OCI-LY7 (cell line): ENCODE measurements around the gene TGM6. TPM values are rescaled to one million over a fixed set of nuclear protein-coding genes. Genes with fewer than 3 reads are reported as not detected.

ENCODE experiments used
- BruUV-seq: library from RNA; stranded (reverse); fragments of 400-500 nt; replicated peaks from 2 replicates; lab custom pipeline; 2021; lab: Mats Ljungman, UMichigan
- CTCF ChIA-PET: fragments of 300-600 bp; sonication (Branson Sonifier 250); formaldehyde crosslinking; loops from one replicate; lab custom pipeline; 2022; ENCODE audit warnings: antibody characterized with exemption; ENCODE audit not compliant: unreplicated experiment; lab: Charles Lee
- POLR2A ChIA-PET: fragments of 300-600 bp; sonication (Branson Sonifier 250); formaldehyde crosslinking; loops from one replicate; lab custom pipeline; 2022; ENCODE audit warnings: antibody characterized with exemption; lab: Charles Lee
- DNase-seq: peaks from one replicate; pipeline ENCODE4 v3.0.0-alpha.2; 2015; ENCODE audit warnings: low spot score
- H2AFZ ChIP-seq: fragments of 200-600 bp; sonication (generic), shearing (Covaris generic); 2 replicates; pipeline ENCODE4 v1.6.1; 2014; ENCODE audit warnings: mild to moderate bottlenecking, antibody characterized with exemption, low read length, moderate library complexity
- H3K27ac ChIP-seq: fragments of 200-600 bp; sonication (generic); 2 replicates; pipeline ENCODE4 v1.5.1; 2014; ENCODE audit warnings: mixed run types, low read depth, mild to moderate bottlenecking, moderate library complexity, low read length, inconsistent platforms; ENCODE audit not compliant: poor library complexity, severe bottlenecking
- H3K36me3 ChIP-seq: fragments of 200-600 bp; sonication (generic); 2 replicates; pipeline ENCODE4 v1.6.1; 2014; ENCODE audit warnings: mild to moderate bottlenecking, antibody characterized with exemption, low read length, moderate library complexity, mixed read lengths; ENCODE audit not compliant: insufficient read depth
- H3K4me1 ChIP-seq: fragments of 200-600 bp; sonication (generic); 2 replicates; pipeline ENCODE4 v1.5.1; 2014; ENCODE audit warnings: mild to moderate bottlenecking, low read length; ENCODE audit not compliant: insufficient read depth, poor library complexity, severe bottlenecking
- H3K4me2 ChIP-seq: fragments of 200-600 bp; sonication (generic); 2 replicates; pipeline ENCODE4 v1.6.1; 2014; ENCODE audit warnings: mild to moderate bottlenecking, low read length
- H3K4me3 ChIP-seq: fragments of 200-600 bp; sonication (generic); 2 replicates; pipeline ENCODE4 v1.5.1; 2014; ENCODE audit warnings: mild to moderate bottlenecking, low read depth, low read length; ENCODE audit not compliant: poor library complexity, severe bottlenecking
- H3K79me2 ChIP-seq: fragments of 200-600 bp; sonication (generic); 2 replicates; pipeline ENCODE4 v1.6.1; 2016; ENCODE audit warnings: low read depth, mild to moderate bottlenecking, low read length, moderate library complexity, mixed read lengths; ENCODE audit not compliant: insufficient read depth
- H3K9me2 ChIP-seq: fragments of 200-600 bp; sonication (generic); 2 replicates; pipeline ENCODE4 v1.6.1; 2016; ENCODE audit warnings: mild to moderate bottlenecking, low read length, mixed read lengths; ENCODE audit not compliant: insufficient read depth
- H3K9me3 ChIP-seq: fragments of 200-600 bp; sonication (generic); 2 replicates; pipeline ENCODE4 v1.6.1; 2014; ENCODE audit warnings: mild to moderate bottlenecking, mixed run types, low read length, mixed read lengths
- H4K20me1 ChIP-seq: fragments of 200-600 bp; sonication (generic); 2 replicates; pipeline ENCODE4 v1.6.1; 2014; ENCODE audit warnings: mild to moderate bottlenecking, antibody characterized with exemption, low read length, moderate library complexity, mixed read lengths; ENCODE audit not compliant: insufficient read depth
- CTCF ChIP-seq: fragments of 200-600 bp; sonication (generic); conservative IDR thresholded peaks from 2 replicates; pipeline ENCODE4 v1.5.1; 2014; ENCODE audit warnings: mild to moderate bottlenecking, antibody characterized with exemption, low read length, moderate library complexity, mixed read lengths
- EZH2phosphoT487 ChIP-seq: fragments of 200-600 bp; sonication (generic); IDR thresholded peaks from 2 replicates; pipeline ENCODE4 v1.6.1; 2018; ENCODE audit warnings: low read depth, borderline replicate concordance, mild to moderate bottlenecking, mixed run types, antibody characterized with exemption, low read length, moderate library complexity, mixed read lengths
- intact Hi-C: fragments of 100-400 bp; cut with micrococcal nuclease; formaldehyde crosslinking; loops from one replicate; pipeline ENCODE4 v1.10.0; 2022; ENCODE audit not compliant: unreplicated experiment
- total RNA-seq, 2 experiments: library from RNA; depleted of rRNA in 1 of 2; stranded (reverse); fragments of >200 nt in 1 of 2; shearing (Covaris generic) in 1 of 2; gene quantifications; 2 replicates each; pipeline ENCODE4 v1.2.3, GENCODE V29; 2014 to 2022

Gene TGM6
- total RNA-seq, 2 experiments from 2014 or later, result not detected

- Histone ChIP-seq H3K27ac (no peak overlapping the region), H3K4me1 (no peaks in the 10 kb centered on the region), H3K36me3 (no peaks in the 10 kb centered on the region), H3K4me2 (no peak overlapping the region), H3K4me3 (no peak overlapping the region), H3K9me3 (no peaks in the 10 kb centered on the region), H3K79me2 (no peaks in the 10 kb centered on the region), H2AFZ (no peak overlapping the region), H4K20me1 (no peaks in the 10 kb centered on the region), H3K9me2 (no peaks in the 10 kb centered on the region)
- no peak for DNase-seq
- POLR2A ChIA-PET, result no interaction called here
- no TSS peak for BruUV-seq
- CTCF ChIA-PET, result no interaction called here
- intact Hi-C loops, result no loop called here
- TF ChIP-seq EZH2phosphoT487 (no peak), CTCF (no peak)
These were observed 15.6 kb downstream of the TGM6 start for GRCh38 chr20:2396241-2396814.

- no peaks in the 10 kb centered on the region for H3K79me2 ChIP-seq
- no peak overlapping the region for H3K4me2 ChIP-seq
- no peaks in the 10 kb centered on the region for H3K4me1 ChIP-seq
- no peaks in the 10 kb centered on the region for H3K36me3 ChIP-seq
- H3K27ac ChIP-seq, result no peak overlapping the region
- H3K4me3 ChIP-seq, result no peak overlapping the region
- CTCF ChIA-PET, result no interaction called here
- no peak overlapping the region for H2AFZ ChIP-seq
- H4K20me1 ChIP-seq, result no peaks in the 10 kb centered on the region
- intact Hi-C loops, result no loop called here
- BruUV-seq, result no TSS peak
- no peaks in the 10 kb centered on the region for H3K9me2 ChIP-seq
- H3K9me3 ChIP-seq, result no peaks in the 10 kb centered on the region
- TF ChIP-seq CTCF (no peak), EZH2phosphoT487 (no peak)
- DNase-seq, result no peak
- POLR2A ChIA-PET, result no interaction called here
These were observed 16.4 kb downstream of the TGM6 start for GRCh38 chr20:2397091-2397490.

- ChIA-PET POLR2A (no interaction called here), CTCF (no interaction called here)
- H3K27ac ChIP-seq, result no peak overlapping the region
- no peak for TF ChIP-seq EZH2phosphoT487
- peak; percentile 51 for TF ChIP-seq CTCF
- no peak overlapping the region for H3K4me2 ChIP-seq
- H2AFZ ChIP-seq, result no peak overlapping the region
- no TSS peak for BruUV-seq
- intact Hi-C loops, result no loop called here
- no peak overlapping the region for H3K4me3 ChIP-seq
- no peaks in the 10 kb centered on the region for H3K4me1 ChIP-seq
- no peaks in the 10 kb centered on the region for H3K36me3 ChIP-seq
- H3K9me2 ChIP-seq, result no peaks in the 10 kb centered on the region
- no peaks in the 10 kb centered on the region for H4K20me1 ChIP-seq
- H3K79me2 ChIP-seq, result no peaks in the 10 kb centered on the region
- H3K9me3 ChIP-seq, result no peaks in the 10 kb centered on the region
- DNase-seq, result no peak
These were observed 17.0 kb downstream of the TGM6 start for GRCh38 chr20:2397595-2398145.
